Type B pancreatic cell (in vitro differentiated cells): ENCODE measurements around the gene MGAT5B. TPM values are rescaled to one million over a fixed set of nuclear protein-coding genes. Genes with fewer than 3 reads are reported as not detected.

Experiments used
- DNase-seq: peaks from one replicate; pipeline ENCODE4 v3.0.0; 2021; ENCODE audit warnings: mixed read lengths; ENCODE audit not compliant: unreplicated experiment; ENCODE audit errors: extremely low spot score
- H3K27ac Mint-ChIP-seq: 2 replicates; pipeline ENCODE4 v1.8.0; 2021; ENCODE audit warnings: mild to moderate bottlenecking, mixed read lengths
- H3K27me3 Mint-ChIP-seq: 2 replicates; pipeline ENCODE4 v1.8.0; 2021; ENCODE audit warnings: mixed read lengths
- H3K36me3 Mint-ChIP-seq: 2 replicates; pipeline ENCODE4 v1.8.0; 2021; ENCODE audit warnings: mixed read lengths
- H3K4me1 Mint-ChIP-seq: one replicate; pipeline ENCODE4 v1.8.0; 2021; ENCODE audit warnings: mixed read lengths; ENCODE audit not compliant: unreplicated experiment
- H3K4me3 Mint-ChIP-seq: 2 replicates; pipeline ENCODE4 v1.8.0; 2021; ENCODE audit warnings: mild to moderate bottlenecking, mixed read lengths
- H3K9me3 Mint-ChIP-seq: 2 replicates; pipeline ENCODE4 v1.8.0; 2021; ENCODE audit warnings: mixed read lengths
- CTCF ChIP-seq: fragments of 200-600 bp; sonication (generic); conservative IDR thresholded peaks from 2 replicates; pipeline ENCODE4 v1.5.0; 2021; ENCODE audit warnings: antibody characterized with exemption, mild to moderate bottlenecking
- total RNA-seq: library from RNA; stranded (reverse); gene quantifications from 2 replicates; pipeline ENCODE4 v1.2.1, GENCODE V29; 2021; ENCODE audit warnings: low replicate concordance

Gene MGAT5B
- total RNA-seq, 1 donor from 2014 or later, result 15.9 TPM

DNA sequence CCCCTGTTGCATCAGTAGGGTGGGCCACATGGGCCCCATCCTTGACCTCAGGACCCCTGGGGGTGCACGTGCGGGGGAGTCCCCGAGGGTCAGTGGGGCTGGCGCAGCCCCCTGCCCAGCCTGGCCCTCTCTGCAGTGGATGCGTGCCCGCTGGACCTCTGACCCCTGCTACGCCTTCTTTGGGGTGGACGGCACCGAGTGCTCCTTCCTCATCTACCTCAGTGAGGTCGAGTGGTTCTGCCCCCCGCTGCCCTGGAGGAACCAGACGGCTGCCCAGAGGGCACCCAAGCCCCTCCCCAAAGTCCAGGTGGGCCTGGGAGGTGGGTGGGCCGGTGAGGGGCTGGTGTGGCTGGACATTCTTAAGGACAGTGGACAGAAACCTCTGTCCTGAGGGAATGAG lies 35.9 kb downstream of the MGAT5B start:
- peaks cover 4% of the 10 kb centered on the region for H3K36me3 Mint-ChIP-seq
- no peaks in the 10 kb centered on the region for H3K9me3 Mint-ChIP-seq
- no peak for TF ChIP-seq CTCF
- no peak for DNase-seq
- no peak overlapping the region for H3K27ac Mint-ChIP-seq
- peaks cover 3% of the 10 kb centered on the region for H3K27me3 Mint-ChIP-seq
- H3K4me1 Mint-ChIP-seq, result no peaks in the 10 kb centered on the region
- no peak overlapping the region for H3K4me3 Mint-ChIP-seq

DNA sequence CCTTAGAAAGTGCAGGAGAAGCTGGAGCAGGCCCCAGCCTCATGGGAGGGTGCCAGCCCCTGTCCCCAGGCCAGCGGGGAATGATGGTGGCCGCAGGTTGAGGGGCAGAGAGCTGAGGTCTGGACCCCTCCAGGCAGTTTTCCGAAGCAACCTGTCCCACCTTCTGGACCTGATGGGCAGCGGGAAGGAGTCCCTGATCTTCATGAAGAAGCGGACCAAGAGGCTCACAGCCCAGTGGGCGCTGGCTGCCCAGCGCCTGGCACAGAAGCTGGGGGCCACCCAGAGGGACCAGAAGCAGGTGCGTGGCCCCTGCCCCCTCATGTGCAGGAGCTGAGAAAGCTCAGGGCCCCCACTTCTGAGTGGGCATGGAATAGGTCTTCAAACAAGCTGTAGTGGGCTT lies 36.8 kb downstream of the MGAT5B start:
- Mint-ChIP-seq H3K4me1 (no peaks in the 10 kb centered on the region), H3K27me3 (peaks cover 3% of the 10 kb centered on the region), H3K9me3 (no peaks in the 10 kb centered on the region), H3K27ac (no peak overlapping the region), H3K36me3 (peaks cover 4% of the 10 kb centered on the region), H3K4me3 (no peak overlapping the region)
- no peak for TF ChIP-seq CTCF
- DNase-seq, result no peak

DNA sequence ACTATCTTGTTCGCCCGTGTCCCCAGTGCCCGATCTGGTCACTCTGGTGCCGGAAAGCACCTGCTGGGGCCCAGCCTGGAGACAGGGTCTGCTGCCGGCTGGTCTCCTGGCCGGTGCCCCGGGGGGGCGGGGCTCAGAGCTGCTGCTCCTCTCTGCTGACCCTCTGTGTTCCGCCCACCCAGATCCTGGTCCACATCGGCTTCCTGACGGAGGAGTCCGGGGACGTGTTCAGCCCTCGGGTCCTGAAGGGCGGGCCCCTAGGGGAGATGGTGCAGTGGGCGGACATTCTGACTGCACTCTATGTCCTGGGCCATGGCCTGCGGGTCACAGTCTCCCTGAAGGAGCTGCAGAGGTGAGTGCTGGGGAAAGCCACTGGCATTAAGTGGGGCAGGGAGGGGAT lies 37.6 kb downstream of the MGAT5B start:
- no peak for DNase-seq
- Mint-ChIP-seq H3K27ac (no peak overlapping the region), H3K27me3 (peaks cover 3% of the 10 kb centered on the region), H3K4me3 (no peak overlapping the region), H3K36me3 (peaks cover 8% of the 10 kb centered on the region), H3K4me1 (no peaks in the 10 kb centered on the region), H3K9me3 (no peaks in the 10 kb centered on the region)
- no peak for TF ChIP-seq CTCF

GRCh38 chr17:76906463-76906862 lies 38.3 kb downstream of the MGAT5B start:
- H3K36me3 Mint-ChIP-seq, result peaks cover 8% of the 10 kb centered on the region
- DNase-seq, result no peak
- no peaks in the 10 kb centered on the region for H3K4me1 Mint-ChIP-seq
- no peak overlapping the region for H3K27ac Mint-ChIP-seq
- no peak overlapping the region for H3K4me3 Mint-ChIP-seq
- no peaks in the 10 kb centered on the region for H3K9me3 Mint-ChIP-seq
- peaks cover 3% of the 10 kb centered on the region for H3K27me3 Mint-ChIP-seq
- TF ChIP-seq CTCF, result no peak

GRCh38 chr17:76907352-76907751 lies 39.1 kb downstream of the MGAT5B start:
- TF ChIP-seq CTCF, result no peak
- H3K4me3 Mint-ChIP-seq, result no peak overlapping the region
- no peaks in the 10 kb centered on the region for H3K4me1 Mint-ChIP-seq
- no peaks in the 10 kb centered on the region for H3K9me3 Mint-ChIP-seq
- peaks cover 8% of the 10 kb centered on the region for H3K36me3 Mint-ChIP-seq
- no peak for DNase-seq
- H3K27ac Mint-ChIP-seq, result no peak overlapping the region
- H3K27me3 Mint-ChIP-seq, result peaks cover 3% of the 10 kb centered on the region
